ENCODE data around the gene CC2D2B.
"Not testable (repeated sequence)": the region's sequence is repeated elsewhere in the genome, so short reads cannot be mapped to it uniquely, and the experiment has no call there.

Gene CC2D2B

GRCh38 chr10:95906677-95907455, 909 bp upstream of the CC2D2B start:
- DNase-seq, result no peak

DNA sequence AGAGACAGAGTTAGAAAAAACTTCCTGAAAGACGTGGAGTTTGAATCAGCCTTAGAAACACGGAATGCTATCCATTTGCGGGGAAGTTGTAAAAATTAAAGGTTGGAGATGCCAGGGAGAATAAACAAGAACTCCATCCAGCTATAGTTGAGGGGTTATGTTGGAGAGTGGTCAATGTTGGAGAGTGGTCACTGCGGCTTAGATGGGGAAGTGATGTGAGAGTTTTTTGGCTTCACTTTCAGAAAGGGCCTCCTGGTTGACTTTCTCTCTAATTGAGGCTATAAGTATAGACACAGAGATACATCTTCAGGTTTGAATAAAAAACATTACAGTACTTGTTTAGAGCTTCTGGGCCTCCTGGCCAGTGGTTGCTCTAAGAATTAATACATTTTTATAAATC, 675 bp downstream of the CC2D2B start:
- DNase-seq, result no peak

DNA sequence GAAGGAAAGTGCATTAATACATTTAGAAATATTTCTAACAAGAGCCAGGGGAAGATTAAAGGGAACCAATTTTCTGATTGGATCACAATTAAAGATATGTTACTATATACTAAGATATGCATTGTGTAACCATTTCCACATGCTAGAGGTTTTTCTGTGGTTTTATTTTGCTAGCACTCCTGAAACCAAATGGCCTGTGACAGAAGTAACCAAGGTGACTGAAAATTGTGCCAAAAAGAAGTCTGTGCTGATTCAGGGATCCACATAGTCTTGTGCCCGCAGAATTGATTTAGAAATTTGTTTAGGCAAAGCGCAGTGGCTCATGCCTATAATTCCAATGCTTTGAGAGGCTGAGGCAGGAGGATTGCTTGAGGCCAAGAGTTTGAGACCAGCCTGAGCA, 1.8 kb downstream of the CC2D2B start:
- no peak for DNase-seq

DNA sequence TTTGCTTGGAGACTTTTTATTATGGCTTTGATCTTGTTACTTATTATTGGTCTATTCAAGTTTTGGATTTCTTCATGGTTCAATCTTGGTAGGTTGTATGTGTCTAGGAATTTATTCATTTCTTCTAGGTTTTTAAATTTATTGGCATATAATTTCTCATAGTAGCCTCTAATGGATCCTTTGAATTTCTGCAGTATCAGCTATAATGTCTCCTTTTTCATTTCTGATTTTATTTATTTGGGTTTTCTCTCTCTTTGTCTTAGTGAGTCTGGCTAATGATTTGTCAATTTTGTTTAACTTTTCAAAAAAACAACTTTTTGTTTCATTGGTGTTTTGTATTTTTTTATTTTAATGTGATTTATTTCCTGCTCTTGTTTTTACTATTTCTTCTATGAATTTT, 8.3 kb downstream of the CC2D2B start:
- DNase-seq, result not testable (repeated sequence)

DNA sequence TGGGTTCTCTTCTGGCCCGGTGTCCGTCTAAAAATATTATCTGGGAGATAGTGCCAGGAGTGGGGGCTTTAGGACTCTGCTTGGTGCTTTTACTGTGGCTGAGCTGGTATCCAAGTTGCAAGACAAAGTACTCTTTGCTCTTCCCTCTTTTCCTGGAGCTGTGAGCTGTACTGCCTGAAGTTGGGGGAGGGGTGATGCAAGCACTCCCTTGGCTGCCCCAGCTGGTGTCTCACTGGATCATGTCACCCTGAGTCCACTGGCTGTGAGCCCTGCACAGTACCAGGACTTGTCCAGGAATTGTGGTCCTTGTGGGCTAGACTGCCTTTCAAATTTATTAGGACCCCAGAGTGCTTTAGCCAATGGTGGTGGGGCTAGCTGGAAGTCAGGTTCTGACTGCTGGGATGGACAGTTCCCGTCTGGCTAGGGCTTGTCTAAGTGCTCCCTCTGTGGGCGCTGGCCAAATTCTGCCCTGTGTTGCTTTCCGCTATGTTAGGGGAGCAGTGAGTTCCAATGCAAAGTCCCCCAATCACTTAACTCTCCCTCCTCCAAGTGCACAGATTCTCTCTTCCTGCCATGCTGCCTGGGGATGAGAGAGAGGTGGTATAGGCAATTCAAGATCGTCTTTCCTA, 13.1 kb downstream of the CC2D2B start:
- DNase-seq, result no peak

GRCh38 chr10:95925033-95925432, 17.3 kb downstream of the CC2D2B start:
- DNase-seq, result no peak

- DNase-seq, result no peak
These were observed 27.7 kb downstream of the CC2D2B start for GRCh38 chr10:95935429-95935828.

GRCh38 chr10:95941115-95941514, 33.3 kb downstream of the CC2D2B start:
- DNase-seq, result no peak

- DNase-seq, result no peak
These were observed 55.6 kb downstream of the CC2D2B start for GRCh38 chr10:95963202-95963990.

GRCh38 chr10:95963991-95964389, 56.2 kb downstream of the CC2D2B start:
- DNase-seq, result no peak

- DNase-seq, result no peak
These were observed 57.0 kb downstream of the CC2D2B start for GRCh38 chr10:95964756-95965155.

GRCh38 chr10:95976362-95977229, 68.8 kb downstream of the CC2D2B start:
- DNase-seq, result no peak

DNA sequence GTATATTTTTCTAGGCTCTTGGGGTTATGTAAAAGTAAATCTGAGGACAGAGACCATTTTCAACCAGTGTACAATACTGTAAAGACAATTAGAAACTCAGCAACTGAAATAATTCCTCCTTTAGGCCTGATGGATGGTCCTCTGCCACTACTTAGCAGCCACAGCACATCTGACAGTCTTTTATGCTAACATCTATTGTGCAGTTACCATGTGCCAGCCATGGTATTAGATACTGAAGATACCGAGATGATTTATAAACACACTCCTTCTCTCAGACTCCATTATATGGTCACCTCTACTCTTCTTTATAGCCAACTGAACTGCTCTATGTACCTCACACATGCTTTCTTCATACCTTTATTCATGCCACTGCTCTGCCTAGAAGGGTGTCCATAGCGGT, 74.4 kb downstream of the CC2D2B start:
- no peak for DNase-seq

- DNase-seq, result no peak
These were observed 80.1 kb downstream of the CC2D2B start for GRCh38 chr10:95987685-95988426.

DNA sequence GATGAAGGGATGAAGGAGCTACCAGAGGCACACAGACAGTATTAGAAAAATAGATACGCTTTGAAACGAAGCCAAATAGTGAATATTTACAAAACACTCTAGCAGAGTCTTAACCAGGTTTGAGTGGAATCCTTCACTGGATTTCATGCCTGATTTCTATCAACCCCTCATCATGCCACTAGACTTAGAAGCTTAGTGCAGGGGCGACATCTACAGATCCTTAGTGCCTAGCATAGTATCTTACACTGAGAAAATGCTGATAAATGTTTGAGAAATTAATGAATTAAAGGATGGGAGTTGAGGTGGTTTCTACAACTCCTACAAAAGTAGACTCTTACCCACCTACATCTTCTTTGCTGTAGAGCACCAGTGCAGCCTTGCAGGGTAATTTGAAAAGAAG, 80.9 kb downstream of the CC2D2B start:
- no peak for DNase-seq

- DNase-seq, result not testable (repeated sequence)
These were observed 86.6 kb downstream of the CC2D2B start for GRCh38 chr10:95994376-95994775.

GRCh38 chr10:95998255-95998784, 90.5 kb downstream of the CC2D2B start:
- DNase-seq, result no peak

GRCh38 chr10:96013956-96014355, 106.2 kb downstream of the CC2D2B start:
- DNase-seq, result no peak

- DNase-seq, result no peak
These were observed 106.8 kb downstream of the CC2D2B start for GRCh38 chr10:96014473-96015102.

GRCh38 chr10:96017191-96017687, 109.5 kb downstream of the CC2D2B start:
- no peak for DNase-seq

- DNase-seq, result no peak
These were observed 113.6 kb downstream of the CC2D2B start for GRCh38 chr10:96021332-96021731.
